Mucosa of descending colon (tissue), 3 donors: ENCODE data around the gene HHAT. TPM values are rescaled to one million over a fixed set of nuclear protein-coding genes. Genes with fewer than 3 reads are reported as not detected.

ENCODE experiments used
- ATAC-seq: fragments of 200-7000 bp; cut with Tn5 transposase; one replicate; pipeline ENCODE4 v1.9.1; 2020; ENCODE audit warnings: mild to moderate bottlenecking, moderate library complexity
- DNase-seq, 3 donors: peaks; one replicate each; pipeline ENCODE4 v3.0.0-alpha.2; 2020
- H3K36me3 ChIP-seq: fragments of 200-600 bp; one replicate; pipeline ENCODE4 v1.8.0; 2021; ENCODE audit warnings: low read depth, mild to moderate bottlenecking
- H3K4me1 ChIP-seq: fragments of 200-600 bp; one replicate; pipeline ENCODE4 v1.8.0; 2021; ENCODE audit warnings: low read depth, mild to moderate bottlenecking
- H3K4me3 ChIP-seq: fragments of 200-600 bp; one replicate; pipeline ENCODE4 v1.8.0; 2021; ENCODE audit warnings: mild to moderate bottlenecking
- H3K9me3 ChIP-seq: fragments of 200-600 bp; one replicate; pipeline ENCODE4 v1.8.0; 2021; ENCODE audit warnings: mild to moderate bottlenecking
- intact Hi-C, 2 donors: fragments of 100-400 bp; cut with DNase I in 1 of 2; cut with micrococcal nuclease in 1 of 2; formaldehyde crosslinking; loops; one replicate each; pipeline versions ENCODE4 v1.11.0 to v1.11.1; 2022; cut with DNase I, micrococcal nuclease
- total RNA-seq, 3 donors: library from RNA; stranded (reverse); fragmentation: NEBNext Ultra II Directional in 2 of 3; extraction: Animal tissue kit (Norgen Biotek cat#: 25700) in 2 of 3; gene quantifications; one replicate each; pipeline versions ENCODE4 v1.2.1 to v1.2.4, GENCODE V29; 2021 to 2023
- TF ChIP-seq, protein P1 (sequence below): fragments of 200-600 bp; IDR thresholded peaks from one replicate; pipeline ENCODE4 v1.8.0; 2022; ENCODE audit warnings: antibody characterized with exemption, mild to moderate bottlenecking
- donor health status: DM: no; HTN: no; CAD: no; lungs with moderate emphysema.
- donor health status: DM: no; HTN: no; CAD: no.
- donor health status: DM: no; HTN: yes; CAD: no.

Gene HHAT
- total RNA-seq, 3 donors from 2014 or later, result 4.1 to 8.6 (median 5.9) TPM

DNA sequence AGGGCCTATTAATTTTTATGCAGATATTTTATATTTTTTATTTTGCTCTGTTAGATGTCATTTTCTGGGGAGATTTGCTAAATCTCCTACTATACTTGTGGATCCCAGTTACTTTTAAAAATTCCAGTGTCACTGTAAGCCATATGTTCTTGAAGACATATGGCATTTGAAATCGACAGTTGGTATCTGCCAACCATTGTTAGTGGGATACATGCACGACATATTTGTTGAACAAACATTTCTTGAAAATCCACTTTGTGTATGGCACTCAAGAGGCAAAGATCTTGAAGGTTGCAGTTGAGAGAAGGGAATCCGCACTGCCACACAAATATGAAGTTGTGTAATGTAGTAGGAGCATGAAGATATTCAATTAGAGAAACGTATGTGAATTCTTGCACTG lies 287.7 kb downstream of the HHAT start:
- Histone ChIP-seq H3K4me1 (no peaks in the 10 kb centered on the region), H3K9me3 (no peaks in the 10 kb centered on the region), H3K36me3 (no peaks in the 10 kb centered on the region), H3K4me3 (no peak overlapping the region)
- DNase-seq (no peak), ATAC-seq (no peak)
- intact Hi-C loops, result no loop called here
- TF ChIP-seq, protein P1, sequence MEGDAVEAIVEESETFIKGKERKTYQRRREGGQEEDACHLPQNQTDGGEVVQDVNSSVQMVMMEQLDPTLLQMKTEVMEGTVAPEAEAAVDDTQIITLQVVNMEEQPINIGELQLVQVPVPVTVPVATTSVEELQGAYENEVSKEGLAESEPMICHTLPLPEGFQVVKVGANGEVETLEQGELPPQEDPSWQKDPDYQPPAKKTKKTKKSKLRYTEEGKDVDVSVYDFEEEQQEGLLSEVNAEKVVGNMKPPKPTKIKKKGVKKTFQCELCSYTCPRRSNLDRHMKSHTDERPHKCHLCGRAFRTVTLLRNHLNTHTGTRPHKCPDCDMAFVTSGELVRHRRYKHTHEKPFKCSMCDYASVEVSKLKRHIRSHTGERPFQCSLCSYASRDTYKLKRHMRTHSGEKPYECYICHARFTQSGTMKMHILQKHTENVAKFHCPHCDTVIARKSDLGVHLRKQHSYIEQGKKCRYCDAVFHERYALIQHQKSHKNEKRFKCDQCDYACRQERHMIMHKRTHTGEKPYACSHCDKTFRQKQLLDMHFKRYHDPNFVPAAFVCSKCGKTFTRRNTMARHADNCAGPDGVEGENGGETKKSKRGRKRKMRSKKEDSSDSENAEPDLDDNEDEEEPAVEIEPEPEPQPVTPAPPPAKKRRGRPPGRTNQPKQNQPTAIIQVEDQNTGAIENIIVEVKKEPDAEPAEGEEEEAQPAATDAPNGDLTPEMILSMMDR, result no peak

DNA sequence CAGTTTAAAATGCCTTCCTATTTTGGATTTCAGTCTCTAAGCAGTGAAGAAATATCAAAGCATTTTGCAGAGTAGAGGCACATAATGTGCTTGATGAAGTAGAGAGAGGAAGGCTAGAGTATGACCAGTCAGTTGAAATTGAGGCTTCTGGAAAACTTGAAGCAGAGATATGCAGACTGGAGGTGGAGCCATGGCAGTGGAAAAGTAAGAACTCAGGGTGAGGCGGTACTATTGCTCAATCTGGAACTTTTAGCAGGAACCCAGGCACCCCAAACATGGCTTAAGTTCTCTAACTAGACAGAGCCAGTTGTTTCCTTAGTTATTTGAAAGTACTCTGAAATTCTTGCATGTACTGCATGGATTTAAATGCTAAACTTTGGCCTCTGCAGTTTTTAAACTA lies 288.6 kb downstream of the HHAT start:
- Histone ChIP-seq H3K4me3 (no peak overlapping the region), H3K9me3 (no peaks in the 10 kb centered on the region), H3K36me3 (no peaks in the 10 kb centered on the region), H3K4me1 (no peaks in the 10 kb centered on the region)
- intact Hi-C loops, result no loop called here
- TF ChIP-seq, protein P1, result no peak
- ATAC-seq (no peak), DNase-seq (no peak)

DNA sequence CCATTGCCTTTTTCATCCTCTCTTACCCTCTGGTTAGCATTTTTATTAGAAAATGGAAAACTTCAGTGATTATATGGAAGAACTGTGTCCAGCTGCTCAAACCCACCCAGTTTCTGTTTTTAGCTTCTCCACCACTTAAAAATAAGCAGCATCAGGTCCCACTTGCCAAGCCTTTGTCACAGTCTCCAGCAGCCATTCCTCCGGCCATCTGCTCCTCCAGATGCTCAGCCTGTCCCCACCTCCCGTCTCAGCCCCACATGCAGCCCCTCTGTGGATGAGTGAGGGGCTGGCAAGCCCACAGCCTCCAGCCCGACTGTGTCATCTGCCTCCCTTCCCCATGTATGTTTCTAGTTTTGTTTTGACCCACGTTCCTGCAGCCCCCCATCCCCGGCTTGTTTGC lies 289.7 kb downstream of the HHAT start:
- no peaks in the 10 kb centered on the region for H3K9me3 ChIP-seq
- no peak overlapping the region for H3K4me3 ChIP-seq
- TF ChIP-seq, protein P1, result no peak
- H3K4me1 ChIP-seq, result no peaks in the 10 kb centered on the region
- no peak for ATAC-seq
- H3K36me3 ChIP-seq, result no peaks in the 10 kb centered on the region
- intact Hi-C loops, result no loop called here
- no peak for DNase-seq

DNA sequence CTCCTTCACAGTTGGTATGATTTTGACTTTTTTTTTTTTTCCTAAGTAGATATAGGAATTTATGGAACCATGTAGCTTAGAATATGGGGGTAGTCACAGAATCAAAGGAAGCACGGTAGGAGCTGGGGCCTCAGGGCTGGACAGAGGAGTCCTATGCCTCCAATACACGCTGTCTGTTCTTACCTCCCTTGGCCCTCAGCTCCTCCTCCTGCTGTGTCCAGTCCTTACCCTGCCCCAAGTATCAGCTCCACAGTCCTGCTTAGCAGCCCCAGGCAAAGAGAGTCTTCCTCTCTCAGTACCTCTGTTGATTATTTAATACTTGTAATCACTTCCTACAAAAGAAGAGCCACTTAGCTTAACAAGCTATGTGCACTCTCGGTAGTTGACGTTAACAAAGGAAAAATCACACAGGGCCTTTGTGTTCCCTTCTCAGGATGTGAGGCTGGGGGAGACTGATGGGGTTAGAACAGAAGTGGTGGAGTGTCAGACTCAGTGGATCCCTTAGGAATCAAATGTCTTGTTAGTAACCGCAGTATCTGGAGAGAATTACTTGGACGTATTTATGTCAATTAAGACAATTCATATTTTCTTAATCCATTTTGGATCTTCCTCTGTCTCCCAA lies 292.3 kb downstream of the HHAT start:
- H3K9me3 ChIP-seq, result no peaks in the 10 kb centered on the region
- ATAC-seq (no peak), DNase-seq (no peak)
- H3K36me3 ChIP-seq, result no peaks in the 10 kb centered on the region
- no peaks in the 10 kb centered on the region for H3K4me1 ChIP-seq
- H3K4me3 ChIP-seq, result no peak overlapping the region
- intact Hi-C loops, result no loop called here
- TF ChIP-seq, protein P1, result no peak

DNA sequence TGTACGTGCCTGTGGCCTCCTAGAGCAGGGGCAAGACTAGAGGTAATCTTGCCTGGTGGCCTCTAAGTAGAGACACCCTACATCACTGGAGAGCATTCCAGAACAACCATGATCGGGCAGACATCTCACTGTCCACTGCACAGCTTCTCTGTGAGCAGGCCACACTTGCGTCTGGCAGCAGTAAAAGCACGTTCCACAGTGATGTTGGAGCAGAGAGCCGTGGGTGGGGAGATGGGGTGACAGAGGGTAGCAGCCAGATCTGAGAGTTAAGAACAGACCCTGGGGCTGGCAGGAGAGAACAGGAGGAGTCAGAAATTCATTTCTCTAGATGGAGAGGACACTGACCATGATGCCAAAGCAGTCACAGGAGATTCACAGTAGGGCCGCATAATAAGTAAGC lies 293.0 kb downstream of the HHAT start:
- H3K4me3 ChIP-seq, result no peak overlapping the region
- H3K4me1 ChIP-seq, result no peaks in the 10 kb centered on the region
- no peaks in the 10 kb centered on the region for H3K36me3 ChIP-seq
- H3K9me3 ChIP-seq, result no peaks in the 10 kb centered on the region
- TF ChIP-seq, protein P1, result no peak
- ATAC-seq, result no peak
- no peak for DNase-seq
- intact Hi-C loops, result no loop called here

DNA sequence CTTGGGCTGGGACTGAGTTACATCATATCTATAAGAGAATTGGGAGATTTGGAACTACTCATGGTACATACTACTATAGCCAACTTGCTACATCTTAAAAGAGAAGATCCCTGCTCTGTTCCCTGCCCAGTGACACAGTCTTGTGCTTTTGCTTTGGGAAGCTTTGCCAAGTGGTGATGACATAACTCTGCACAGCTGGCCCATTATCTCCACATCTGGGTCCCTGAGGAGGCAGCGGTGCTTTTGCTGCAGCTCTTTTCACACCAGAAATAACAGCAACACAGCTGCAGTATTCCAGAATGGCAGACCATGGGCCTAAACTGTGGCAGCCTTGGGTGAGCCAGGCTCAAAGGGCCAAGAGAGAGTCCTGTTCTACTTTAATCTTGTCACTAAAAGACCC lies 296.0 kb downstream of the HHAT start:
- ATAC-seq (no peak), DNase-seq (no peak)
- intact Hi-C loops, result no loop called here
- H3K4me1 ChIP-seq, result no peaks in the 10 kb centered on the region
- H3K4me3 ChIP-seq, result no peak overlapping the region
- H3K36me3 ChIP-seq, result no peaks in the 10 kb centered on the region
- TF ChIP-seq, protein P1, result no peak
- H3K9me3 ChIP-seq, result no peaks in the 10 kb centered on the region
